ENCODE measurements around the gene DYNLT2B. TPM values are rescaled to one million over a fixed set of nuclear protein-coding genes. Genes with fewer than 3 reads are reported as not detected.

The DYNLT2B gene
- polyA plus RNA-seq: 67.8 and 88.8 TPM in 2 replicates

GRCh38 chr3:196317687-196318467, at the start of gene DYNLT2B:
Gene DYNLT2B, minus strand, starts transcription at chr3:196318240. Its CDS starts 88 bp downstream, at chr3:196318152.

GRCh38 chr3:196287440-196288140, 30.4 kb downstream of the DYNLT2B start, which contains the start of gene PCYT1A:
Gene PCYT1A, minus strand, starts transcription at chr3:196287726. Its CDS starts 17,195 bp downstream, at chr3:196270531.

Other genes starting within 250 kb of the DYNLT2B start
- 24.5 and 27.9 TPM in 2 replicates for gene TFRC, start 236.2 kb downstream of the DYNLT2B start, polyA plus RNA-seq
- not detected in 2 replicates for gene ZDHHC19, start 106.8 kb downstream of the DYNLT2B start, polyA plus RNA-seq
- gene SLC51A, start 101.7 kb downstream of the DYNLT2B start, polyA plus RNA-seq: not detected in 2 replicates
- gene PCYT1A, start 30.5 kb downstream of the DYNLT2B start, polyA plus RNA-seq: 6.0 and 29.3 TPM in 2 replicates
- not detected in 2 replicates for gene TM4SF19, start 20.1 kb upstream of the DYNLT2B start, polyA plus RNA-seq
- 11.5 and 14.3 TPM in 2 replicates for gene UBXN7, start 114.2 kb upstream of the DYNLT2B start, polyA plus RNA-seq
- 6.2 and 10.6 TPM in 2 replicates for gene RNF168, start 185.5 kb upstream of the DYNLT2B start, polyA plus RNA-seq
- gene SMCO1, start 197.1 kb upstream of the DYNLT2B start, polyA plus RNA-seq: 1.5 TPM in 1 of 2 replicates, not detected in the other

All from Purkinje cell (primary cell).